MM.1S (cell line): ENCODE results near the gene YPEL5.

ENCODE experiments used
- EZH2 ChIP-seq: fragments of 300-600 bp; sonication (generic); optimal IDR thresholded peaks from 2 replicates; pipeline ENCODE3; 2017; ENCODE audit warnings: low read depth, mild to moderate bottlenecking, antibody characterized with exemption, low read length, mixed read lengths
- TF ChIP-seq, protein P1 (sequence below): fragments of 300-600 bp; sonication (generic); IDR thresholded peaks from 2 replicates; pipeline ENCODE4 v1.5.1; 2016; ENCODE audit warnings: antibody characterized with exemption, low read length, mixed read lengths

DNA sequence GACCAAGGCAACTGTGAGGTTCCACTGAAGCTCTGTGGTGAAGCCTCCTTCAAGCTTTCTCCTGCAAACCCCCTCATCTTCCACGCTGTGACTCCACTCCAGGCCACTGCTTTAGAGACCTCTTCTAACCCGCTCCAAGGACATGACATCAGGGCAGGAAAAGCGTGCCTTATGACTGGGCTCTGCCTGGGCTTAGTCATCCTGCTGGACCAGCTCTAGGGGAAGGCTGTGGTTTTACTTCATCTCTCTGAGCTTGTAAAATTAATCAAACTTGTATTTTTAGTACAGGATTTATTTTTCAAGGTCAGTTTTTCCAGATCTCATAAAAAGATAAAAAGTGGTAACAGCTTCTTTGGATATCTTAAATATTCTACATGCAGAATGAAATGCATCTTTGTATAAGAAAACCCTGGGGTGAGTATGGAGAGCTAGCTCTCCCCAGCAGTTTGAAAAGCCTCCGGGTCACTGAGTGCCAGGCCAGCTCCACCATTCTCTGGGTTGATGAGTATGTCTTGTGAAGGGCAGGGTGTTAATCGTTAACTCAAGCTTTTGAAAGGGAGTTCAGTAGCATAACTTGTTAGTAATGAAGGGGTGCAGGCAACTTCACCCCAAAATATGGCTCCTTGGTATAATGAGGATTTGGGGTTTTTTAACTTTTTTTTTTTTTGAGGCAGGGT lies 33.1 kb upstream of the YPEL5 start:
- TF ChIP-seq, protein P1, sequence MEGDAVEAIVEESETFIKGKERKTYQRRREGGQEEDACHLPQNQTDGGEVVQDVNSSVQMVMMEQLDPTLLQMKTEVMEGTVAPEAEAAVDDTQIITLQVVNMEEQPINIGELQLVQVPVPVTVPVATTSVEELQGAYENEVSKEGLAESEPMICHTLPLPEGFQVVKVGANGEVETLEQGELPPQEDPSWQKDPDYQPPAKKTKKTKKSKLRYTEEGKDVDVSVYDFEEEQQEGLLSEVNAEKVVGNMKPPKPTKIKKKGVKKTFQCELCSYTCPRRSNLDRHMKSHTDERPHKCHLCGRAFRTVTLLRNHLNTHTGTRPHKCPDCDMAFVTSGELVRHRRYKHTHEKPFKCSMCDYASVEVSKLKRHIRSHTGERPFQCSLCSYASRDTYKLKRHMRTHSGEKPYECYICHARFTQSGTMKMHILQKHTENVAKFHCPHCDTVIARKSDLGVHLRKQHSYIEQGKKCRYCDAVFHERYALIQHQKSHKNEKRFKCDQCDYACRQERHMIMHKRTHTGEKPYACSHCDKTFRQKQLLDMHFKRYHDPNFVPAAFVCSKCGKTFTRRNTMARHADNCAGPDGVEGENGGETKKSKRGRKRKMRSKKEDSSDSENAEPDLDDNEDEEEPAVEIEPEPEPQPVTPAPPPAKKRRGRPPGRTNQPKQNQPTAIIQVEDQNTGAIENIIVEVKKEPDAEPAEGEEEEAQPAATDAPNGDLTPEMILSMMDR = no peak
- no peak for TF ChIP-seq EZH2
